AG04450 (cell line): ENCODE results near the gene PAX5. TPM values are rescaled to one million over a fixed set of nuclear protein-coding genes. Genes with fewer than 3 reads are reported as not detected.

Experiments used
- CTCF ChIA-PET: fragments of 300-600, 350-600 bp; formaldehyde crosslinking; extraction: SDS; loops from one replicate; lab custom pipeline; 2022; ENCODE audit warnings: antibody characterized with exemption, inconsistent platforms; lab: Charles Lee
- POLR2A ChIA-PET: fragments of 350-600 bp; formaldehyde crosslinking; extraction: SDS; loops from one replicate; lab custom pipeline; 2021; ENCODE audit warnings: antibody characterized with exemption, inconsistent platforms; lab: Yijun Ruan, JAX
- DNase-seq: peaks from one replicate; pipeline ENCODE4 v3.0.0-alpha.2; 2011; ENCODE audit warnings: low read depth, low spot score
- H3K27ac ChIP-seq: one replicate; pipeline ENCODE4 v1.5.1; 2012; ENCODE audit warnings: low read depth, low read length, control low read depth
- H3K27me3 ChIP-seq: one replicate; pipeline ENCODE4 v1.6.0; 2012; ENCODE audit warnings: low read length; ENCODE audit not compliant: control insufficient read depth, insufficient read depth
- H3K4me3 ChIP-seq: 2 replicates; pipeline ENCODE4 v1.5.1; 2011; ENCODE audit warnings: mild to moderate bottlenecking, low read depth, low read length, control low read depth
- H3K9me3 ChIP-seq: 2 replicates; pipeline ENCODE4 v1.5.1; 2012; ENCODE audit warnings: low read length; ENCODE audit not compliant: control insufficient read depth, insufficient read depth
- polyA plus RNA-seq: library from polyadenylated mRNA; depleted of rRNA; stranded (reverse); fragments of >200 nt; gene quantifications from 2 replicates; pipeline ENCODE4 v1.2.3, GENCODE V29; 2011
- TF ChIP-seq, protein P1 (sequence below): IDR thresholded peaks from 2 replicates; pipeline ENCODE4 v1.5.1; 2011; ENCODE audit warnings: low read depth, low read length, control low read depth, inconsistent platforms

Gene PAX5
- polyA plus RNA-seq, 1 experiment, result not detected

DNA sequence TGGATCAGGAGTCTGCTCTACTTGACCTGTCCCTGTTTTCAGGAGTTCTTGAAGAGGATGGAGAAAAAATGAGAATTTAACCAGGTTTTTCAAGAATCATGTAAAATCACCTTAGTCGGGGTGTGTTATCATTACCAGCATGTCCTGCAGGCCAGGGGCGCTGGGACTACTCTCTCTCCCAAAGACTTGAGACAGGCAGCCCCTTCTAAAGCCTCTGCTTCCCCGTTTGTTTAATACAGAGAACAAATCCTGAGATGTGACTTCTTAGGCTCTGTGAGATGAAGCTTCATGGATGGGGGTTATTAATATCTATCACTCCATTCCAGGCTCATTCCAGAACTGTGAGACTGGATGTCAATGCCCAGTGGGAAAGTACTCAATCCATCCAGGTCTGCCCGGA, 3.0 kb downstream of the PAX5 start:
- H3K27ac ChIP-seq, result no peak overlapping the region
- H3K4me3 ChIP-seq, result no peak overlapping the region
- no peak for DNase-seq
- TF ChIP-seq, protein P1, sequence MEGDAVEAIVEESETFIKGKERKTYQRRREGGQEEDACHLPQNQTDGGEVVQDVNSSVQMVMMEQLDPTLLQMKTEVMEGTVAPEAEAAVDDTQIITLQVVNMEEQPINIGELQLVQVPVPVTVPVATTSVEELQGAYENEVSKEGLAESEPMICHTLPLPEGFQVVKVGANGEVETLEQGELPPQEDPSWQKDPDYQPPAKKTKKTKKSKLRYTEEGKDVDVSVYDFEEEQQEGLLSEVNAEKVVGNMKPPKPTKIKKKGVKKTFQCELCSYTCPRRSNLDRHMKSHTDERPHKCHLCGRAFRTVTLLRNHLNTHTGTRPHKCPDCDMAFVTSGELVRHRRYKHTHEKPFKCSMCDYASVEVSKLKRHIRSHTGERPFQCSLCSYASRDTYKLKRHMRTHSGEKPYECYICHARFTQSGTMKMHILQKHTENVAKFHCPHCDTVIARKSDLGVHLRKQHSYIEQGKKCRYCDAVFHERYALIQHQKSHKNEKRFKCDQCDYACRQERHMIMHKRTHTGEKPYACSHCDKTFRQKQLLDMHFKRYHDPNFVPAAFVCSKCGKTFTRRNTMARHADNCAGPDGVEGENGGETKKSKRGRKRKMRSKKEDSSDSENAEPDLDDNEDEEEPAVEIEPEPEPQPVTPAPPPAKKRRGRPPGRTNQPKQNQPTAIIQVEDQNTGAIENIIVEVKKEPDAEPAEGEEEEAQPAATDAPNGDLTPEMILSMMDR, result no peak
- CTCF ChIA-PET, result no interaction called here
- H3K27me3 ChIP-seq, result peaks cover 97% of the 10 kb centered on the region
- H3K9me3 ChIP-seq, result peaks cover 29% of the 10 kb centered on the region; the same call in 1 of the 2 replicates
- POLR2A ChIA-PET, result no interaction called here

DNA sequence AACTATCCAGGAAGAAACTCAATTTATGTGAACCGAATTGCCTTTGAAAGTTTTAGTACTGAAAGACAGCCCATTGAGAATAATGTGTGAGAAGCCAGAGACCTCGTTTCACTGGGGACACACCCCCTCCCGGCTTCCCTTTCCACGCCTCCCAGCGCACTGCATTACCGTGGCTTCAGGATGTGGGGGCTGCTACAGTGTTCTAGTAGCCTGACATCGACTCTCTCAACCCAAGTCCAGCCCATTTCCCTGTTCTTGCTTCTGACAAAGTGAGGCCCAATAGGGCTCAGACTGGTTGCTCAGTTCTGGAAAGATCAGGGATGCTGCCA, 3.5 kb downstream of the PAX5 start:
- POLR2A ChIA-PET, result no interaction called here
- TF ChIP-seq, protein P1, result no peak
- H3K27ac ChIP-seq, result no peak overlapping the region
- peaks cover 29% of the 10 kb centered on the region; the same call in 1 of the 2 replicates for H3K9me3 ChIP-seq
- CTCF ChIA-PET, result no interaction called here
- no peak for DNase-seq
- peaks cover 97% of the 10 kb centered on the region for H3K27me3 ChIP-seq
- H3K4me3 ChIP-seq, result no peak overlapping the region

DNA sequence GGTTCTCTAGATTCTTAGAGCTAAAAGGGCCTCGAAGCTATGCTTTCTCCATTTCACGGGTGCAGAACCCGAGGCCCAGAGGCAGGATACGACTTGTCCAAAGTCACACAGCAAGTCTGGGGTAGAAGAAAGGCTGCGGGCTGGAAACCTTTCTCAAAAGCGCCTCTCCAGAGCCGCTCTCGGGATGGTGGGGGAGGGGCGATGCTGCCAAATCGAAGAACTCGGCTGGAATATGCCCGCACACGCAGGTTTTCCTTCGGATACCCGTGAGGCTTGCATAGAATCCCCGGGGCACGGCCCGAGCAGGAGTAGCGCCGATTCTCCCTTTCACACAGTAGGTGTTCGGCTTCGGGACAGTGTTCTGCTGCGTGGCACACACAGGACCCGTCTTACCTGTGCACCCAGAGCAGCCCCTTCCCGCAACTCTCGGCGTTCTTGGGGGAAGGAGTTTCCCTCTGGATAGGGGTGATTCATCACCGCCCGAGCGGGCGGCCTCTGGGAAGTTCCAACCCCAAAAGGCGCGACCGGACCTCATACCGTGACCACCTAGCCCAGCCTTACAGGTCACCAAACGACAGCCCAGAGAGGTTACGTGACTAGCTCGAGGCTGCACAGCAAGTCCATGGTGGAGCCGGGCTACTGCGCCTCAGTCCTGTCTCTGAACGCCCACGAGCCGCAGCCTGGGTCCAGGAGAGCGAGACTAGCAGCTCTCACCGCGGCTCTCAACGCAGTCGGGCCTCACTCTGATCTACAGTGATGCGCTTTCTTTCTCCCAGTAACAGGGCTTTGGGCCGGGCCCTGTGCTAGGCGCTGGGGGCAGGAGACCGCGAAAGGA, 4.1 kb downstream of the PAX5 start:
- CTCF ChIA-PET, result no interaction called here
- TF ChIP-seq, protein P1, result no peak

DNA sequence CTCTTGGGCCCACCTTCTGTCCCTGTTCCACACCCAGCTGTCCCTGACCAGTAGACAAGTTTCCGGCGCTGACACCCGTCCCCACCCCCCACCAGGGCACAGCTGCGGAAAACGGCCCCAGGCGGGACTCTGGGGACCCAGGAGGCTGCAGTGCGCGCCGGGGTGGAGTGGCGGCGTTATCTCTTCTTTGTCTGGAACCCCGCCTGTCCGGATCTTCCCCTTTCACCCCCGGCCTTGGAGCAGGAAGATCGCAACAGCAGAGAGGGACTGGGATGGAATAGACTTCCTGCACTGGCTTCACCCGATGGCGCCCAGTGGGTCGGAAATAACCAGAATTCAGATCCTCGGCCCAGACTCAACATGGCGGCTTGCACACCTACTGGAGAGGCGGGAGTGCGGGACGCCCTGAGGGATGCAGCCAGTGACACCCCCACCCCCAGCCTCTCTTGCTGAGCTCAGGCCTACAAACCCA, 4.7 kb downstream of the PAX5 start:
- POLR2A ChIA-PET, result interaction anchor here (0.6 kb wide), 1 partner anchor 8 kb away, joined by 3 read pairs; no protein-coding TSS in a partner anchor
- H3K9me3 ChIP-seq, result peaks cover 27% of the 10 kb centered on the region; the same call in 1 of the 2 replicates
- TF ChIP-seq, protein P1, result no peak
- peaks cover 97% of the 10 kb centered on the region for H3K27me3 ChIP-seq
- no peak overlapping the region for H3K4me3 ChIP-seq
- no peak for DNase-seq
- CTCF ChIA-PET, result no interaction called here
- no peak overlapping the region for H3K27ac ChIP-seq

More for the DNA sequence above, 4.1 kb downstream of the PAX5 start:
- Histone ChIP-seq H3K27me3 (peaks cover 97% of the 10 kb centered on the region), H3K27ac (no peak overlapping the region), H3K4me3 (no peak overlapping the region), H3K9me3 (peaks cover 27% of the 10 kb centered on the region; the same call in 1 of the 2 replicates)
- POLR2A ChIA-PET, result no interaction called here
- DNase-seq, result no peak

DNA sequence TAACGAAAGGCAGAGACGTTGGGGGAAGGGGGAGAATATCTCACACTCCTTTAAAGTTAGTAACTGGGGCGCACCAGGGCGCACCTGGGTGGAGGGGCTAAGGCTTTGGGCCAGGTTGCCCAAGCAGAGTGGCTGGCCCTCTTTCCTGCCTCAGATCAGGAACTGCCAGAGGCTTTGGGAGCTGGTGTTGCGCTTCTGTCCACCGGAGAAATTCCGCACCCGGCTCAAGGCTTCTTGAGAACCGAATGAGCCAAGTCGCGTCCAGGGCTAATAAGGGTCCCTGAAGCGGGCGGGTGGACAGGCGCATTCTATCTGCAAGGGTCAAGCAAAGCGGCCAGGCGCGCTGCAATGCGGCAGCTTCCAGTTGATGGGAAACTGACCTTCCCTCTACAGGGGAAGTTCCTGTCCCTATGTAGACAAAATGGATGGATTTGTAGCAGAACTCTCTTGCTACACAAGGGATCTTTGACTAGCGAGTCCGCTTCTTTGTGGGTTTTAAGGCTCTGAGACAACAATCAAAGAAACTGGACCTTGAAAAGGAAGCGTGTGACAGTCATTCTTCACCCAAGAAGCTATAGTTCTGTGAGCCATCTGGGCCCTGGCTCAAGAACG, 5.5 kb downstream of the PAX5 start:
- no peak overlapping the region for H3K27ac ChIP-seq
- no peak overlapping the region for H3K4me3 ChIP-seq
- H3K27me3 ChIP-seq, result peaks cover 93% of the 10 kb centered on the region
- CTCF ChIA-PET, result no interaction called here
- no peak for DNase-seq
- POLR2A ChIA-PET, result interaction anchor here (0.6 kb wide), 1 partner anchor 9 kb away, joined by 3 read pairs; no protein-coding TSS in a partner anchor
- peaks cover 27% of the 10 kb centered on the region; the same call in 1 of the 2 replicates for H3K9me3 ChIP-seq
- TF ChIP-seq, protein P1, result no peak
